ENCODE results near the gene EEF2. TPM values are rescaled to one million over a fixed set of nuclear protein-coding genes. Genes with fewer than 3 reads are reported as not detected.
"Not testable (repeated sequence)": the region's sequence is repeated elsewhere in the genome, so short reads cannot be mapped to it uniquely, and the experiment has no call there.

EEF2 gene
- total RNA-seq, 1 donor from 2014 or later = 1,702 TPM

- peak overlapping the region in 1 of 2 donors; percentile 31 for H3K4me3 ChIP-seq
- H3K27ac ChIP-seq = peak overlapping the region; percentile 56
- no peaks in the 10 kb centered on the region for H3K9me3 ChIP-seq
- peak in 1 of 2 donors; percentile 4 for TF ChIP-seq POLR2AphosphoS5 (IDR thresholded peaks at IDR 0.05; ENCODE audit: insufficient read depth in 1 of 2, low read depth in 1 of 2)
- TF ChIP-seq, protein P1, sequence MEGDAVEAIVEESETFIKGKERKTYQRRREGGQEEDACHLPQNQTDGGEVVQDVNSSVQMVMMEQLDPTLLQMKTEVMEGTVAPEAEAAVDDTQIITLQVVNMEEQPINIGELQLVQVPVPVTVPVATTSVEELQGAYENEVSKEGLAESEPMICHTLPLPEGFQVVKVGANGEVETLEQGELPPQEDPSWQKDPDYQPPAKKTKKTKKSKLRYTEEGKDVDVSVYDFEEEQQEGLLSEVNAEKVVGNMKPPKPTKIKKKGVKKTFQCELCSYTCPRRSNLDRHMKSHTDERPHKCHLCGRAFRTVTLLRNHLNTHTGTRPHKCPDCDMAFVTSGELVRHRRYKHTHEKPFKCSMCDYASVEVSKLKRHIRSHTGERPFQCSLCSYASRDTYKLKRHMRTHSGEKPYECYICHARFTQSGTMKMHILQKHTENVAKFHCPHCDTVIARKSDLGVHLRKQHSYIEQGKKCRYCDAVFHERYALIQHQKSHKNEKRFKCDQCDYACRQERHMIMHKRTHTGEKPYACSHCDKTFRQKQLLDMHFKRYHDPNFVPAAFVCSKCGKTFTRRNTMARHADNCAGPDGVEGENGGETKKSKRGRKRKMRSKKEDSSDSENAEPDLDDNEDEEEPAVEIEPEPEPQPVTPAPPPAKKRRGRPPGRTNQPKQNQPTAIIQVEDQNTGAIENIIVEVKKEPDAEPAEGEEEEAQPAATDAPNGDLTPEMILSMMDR (IDR thresholded peaks at IDR 0.05) = no peak
- no peaks in the 10 kb centered on the region for H3K27me3 ChIP-seq
- no peak for DNase-seq (ENCODE audit: extremely low spot score in 2 of 2)
- intact Hi-C loops (cut with DNase I) = no loop called here
- peaks cover 46% of the 10 kb centered on the region for H3K4me1 ChIP-seq
- peaks cover 0 to 19% of the 10 kb centered on the region in 2 donors for H3K36me3 ChIP-seq
Observed at GRCh38 chr19:4014541-4015491, 29.6 kb upstream of the EEF2 start.

GRCh38 chr19:4013886-4014540, 28.8 kb upstream of the EEF2 start:
- no peak overlapping the region for H3K4me3 ChIP-seq
- no peaks in the 10 kb centered on the region for H3K27me3 ChIP-seq
- TF ChIP-seq, protein P1 (IDR thresholded peaks at IDR 0.05) = no peak
- TF ChIP-seq POLR2A (IDR thresholded peaks at IDR 0.05) (no peak), POLR2AphosphoS5 (IDR thresholded peaks at IDR 0.05; ENCODE audit: insufficient read depth in 1 of 2, low read depth in 1 of 2) (no peak)
- H3K36me3 ChIP-seq = peaks cover 0 to 19% of the 10 kb centered on the region in 2 donors
- intact Hi-C loops (cut with DNase I) = no loop called here
- H3K4me1 ChIP-seq = peaks cover 48% of the 10 kb centered on the region
- DNase-seq (ENCODE audit: extremely low spot score in 2 of 2) = no peak
- H3K9me3 ChIP-seq = no peaks in the 10 kb centered on the region
- no peak overlapping the region for H3K27ac ChIP-seq

GRCh38 chr19:4012975-4013634, 27.8 kb upstream of the EEF2 start:
- DNase-seq (ENCODE audit: extremely low spot score in 2 of 2) = no peak
- intact Hi-C loops (cut with DNase I) = no loop called here
- Histone ChIP-seq H3K36me3 (peaks cover 0 to 16% of the 10 kb centered on the region in 2 donors), H3K4me1 (peaks cover 53% of the 10 kb centered on the region), H3K27ac (no peak overlapping the region), H3K9me3 (no peaks in the 10 kb centered on the region), H3K4me3 (no peak overlapping the region), H3K27me3 (no peaks in the 10 kb centered on the region)
- TF ChIP-seq POLR2A (IDR thresholded peaks at IDR 0.05) (no peak), POLR2AphosphoS5 (IDR thresholded peaks at IDR 0.05; ENCODE audit: insufficient read depth in 1 of 2, low read depth in 1 of 2) (no peak)
- TF ChIP-seq, protein P1 (IDR thresholded peaks at IDR 0.05) = no peak

- Histone ChIP-seq H3K27me3 (no peaks in the 10 kb centered on the region), H3K4me1 (peaks cover 54% of the 10 kb centered on the region), H3K9me3 (no peaks in the 10 kb centered on the region), H3K4me3 (no peak overlapping the region), H3K36me3 (peaks cover 0 to 9% of the 10 kb centered on the region in 2 donors), H3K27ac (no peak overlapping the region)
- intact Hi-C loops (cut with DNase I) = no loop called here
- TF ChIP-seq POLR2A (IDR thresholded peaks at IDR 0.05) = no peak
- TF ChIP-seq POLR2AphosphoS5 (IDR thresholded peaks at IDR 0.05; ENCODE audit: insufficient read depth in 1 of 2, low read depth in 1 of 2) = no peak
- TF ChIP-seq, protein P1 (IDR thresholded peaks at IDR 0.05) = no peak
- DNase-seq (ENCODE audit: extremely low spot score in 2 of 2) = no peak
Observed at GRCh38 chr19:4012092-4012974, 27.1 kb upstream of the EEF2 start.

- H3K27me3 ChIP-seq; H3K9me3 ChIP-seq; H3K27ac ChIP-seq; H3K36me3 ChIP-seq; intact Hi-C loops (cut with DNase I); H3K4me3 ChIP-seq; DNase-seq (ENCODE audit: extremely low spot score in 2 of 2): not testable (repeated sequence)
- H3K4me1 ChIP-seq = peaks cover 60% of the 10 kb centered on the region
Observed at GRCh38 chr19:4011430-4011829, 26.2 kb upstream of the EEF2 start.

Measured in vagina (tissue), 2 donors.